Activated CD4-positive, alpha-beta memory T cell treated with anti-CD3 and anti-CD28 coated beads for 36 hours (primary cell): ENCODE measurements around the gene NSFL1C. TPM values are rescaled to one million over a fixed set of nuclear protein-coding genes. Genes with fewer than 3 reads are reported as not detected.

Experiments used
- CTCF ChIA-PET: fragments of 350-600 bp; sonication (Branson Sonifier 250); formaldehyde crosslinking; loops from one replicate; lab custom pipeline; 2021; ENCODE audit warnings: antibody characterized with exemption, inconsistent platforms; lab: Charles Lee
- POLR2A ChIA-PET: fragments of 350-600 bp; sonication (Branson Sonifier 250); formaldehyde crosslinking; loops from one replicate; lab custom pipeline; 2021; ENCODE audit warnings: antibody characterized with exemption; lab: Charles Lee
- DNase-seq: peaks from one replicate; pipeline ENCODE4 v3.0.0-alpha.2; 2020
- H3K27ac Mint-ChIP-seq: one replicate; pipeline ENCODE4 v1.8.0; 2021; ENCODE audit warnings: mixed read lengths
- H3K27me3 Mint-ChIP-seq: one replicate; pipeline ENCODE4 v1.8.0; 2021; ENCODE audit warnings: mixed read lengths
- H3K36me3 Mint-ChIP-seq: one replicate; pipeline ENCODE4 v1.8.0; 2021; ENCODE audit warnings: mixed read lengths
- H3K4me1 Mint-ChIP-seq: one replicate; pipeline ENCODE4 v1.8.0; 2021; ENCODE audit warnings: low read depth, mixed read lengths
- H3K4me3 Mint-ChIP-seq: one replicate; pipeline ENCODE4 v1.8.0; 2021; ENCODE audit warnings: mild to moderate bottlenecking, mixed read lengths
- H3K9me3 Mint-ChIP-seq: one replicate; pipeline ENCODE4 v1.8.0; 2021; ENCODE audit warnings: mixed read lengths
- intact Hi-C: fragments of 100-400 bp; cut with micrococcal nuclease; formaldehyde crosslinking; loops from one replicate; pipeline ENCODE4 v1.15.1; 2023
- total RNA-seq, 2 experiments: library from RNA; stranded (reverse); gene quantifications; one replicate each; pipeline ENCODE4 v1.2.3, GENCODE V29; 2021

The NSFL1C gene
- total RNA-seq, 2 experiments from 2014 or later = 81.8 to 83.1 TPM

DNA sequence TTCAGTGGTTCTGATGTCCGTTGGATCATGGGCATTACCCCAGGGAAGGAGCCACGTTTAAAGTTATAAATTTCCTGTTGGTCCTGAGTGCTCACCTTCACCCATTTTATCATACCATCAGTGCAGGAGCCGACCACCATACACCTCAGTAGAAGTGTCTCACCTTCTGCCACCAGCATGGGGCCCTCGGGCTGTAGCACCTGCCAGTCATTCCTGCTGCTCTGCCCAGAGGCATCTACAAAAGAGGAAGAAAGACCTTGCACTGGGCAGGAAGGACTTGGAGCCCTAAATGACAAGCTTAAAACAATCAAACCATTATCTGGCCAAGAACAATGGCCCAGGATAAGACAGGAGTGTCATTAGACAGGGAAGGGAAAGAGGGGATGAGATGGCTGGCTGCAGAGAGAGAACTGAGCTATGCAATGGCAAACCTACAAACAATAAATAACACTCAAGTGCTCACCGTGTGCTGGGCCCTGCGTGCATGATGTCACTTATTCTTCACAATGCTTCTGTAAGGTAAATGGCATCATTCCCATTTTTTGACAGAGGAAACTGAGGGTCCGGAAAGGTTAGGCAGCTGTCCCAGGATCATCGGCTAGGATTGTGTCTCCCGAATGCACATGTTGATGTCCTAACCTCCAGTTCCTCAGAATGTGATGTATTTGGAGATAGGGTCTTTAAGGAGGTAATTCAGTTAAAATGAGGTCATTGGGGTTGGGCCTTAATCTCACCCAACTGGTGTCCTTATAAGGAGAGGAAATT lies 13.4 kb upstream of the NSFL1C start:
- intact Hi-C loops = no loop called here
- Mint-ChIP-seq H3K36me3 (no peaks in the 10 kb centered on the region), H3K27me3 (peaks cover 24% of the 10 kb centered on the region)

DNA sequence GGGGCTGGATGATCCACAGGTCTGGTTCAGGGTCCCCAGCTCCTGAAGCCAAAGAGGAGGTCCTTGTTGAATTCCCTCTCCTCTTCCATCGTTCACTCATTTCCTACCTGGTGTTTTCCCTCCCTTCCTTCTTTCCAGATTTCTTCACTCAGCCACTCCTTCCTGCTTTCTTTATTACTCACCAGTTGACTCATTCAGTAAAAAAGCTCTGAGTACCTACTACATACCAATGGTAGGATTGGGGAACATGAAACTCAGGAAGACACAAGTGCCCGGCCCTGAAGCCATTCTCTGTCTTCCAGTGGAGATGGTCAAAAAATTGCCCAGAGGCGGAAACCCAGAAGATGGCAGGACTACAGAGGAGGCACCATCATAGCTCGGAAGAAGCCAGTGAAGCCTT lies 11.9 kb upstream of the NSFL1C start:
- intact Hi-C loops = no loop called here
- Mint-ChIP-seq H3K4me1 (no peaks in the 10 kb centered on the region), H3K27ac (no peak overlapping the region), H3K9me3 (no peaks in the 10 kb centered on the region), H3K4me3 (no peak overlapping the region), H3K36me3 (no peaks in the 10 kb centered on the region), H3K27me3 (peaks cover 13% of the 10 kb centered on the region)
- POLR2A ChIA-PET = no interaction called here
- CTCF ChIA-PET = interaction anchor here (1.9 kb wide), 1 partner anchor 12 kb away, joined by 4 read pairs; the partner anchor contains the start of gene NSFL1C
- no peak for DNase-seq

More for the DNA sequence above, 13.4 kb upstream of the NSFL1C start:
- no peak for DNase-seq
- CTCF ChIA-PET = interaction anchor here (4.0 kb wide), 1 partner anchor 23 kb away, joined by 13 read pairs; no protein-coding TSS in a partner anchor
- H3K4me3 Mint-ChIP-seq = no peak overlapping the region
- H3K27ac Mint-ChIP-seq = no peak overlapping the region
- no peaks in the 10 kb centered on the region for H3K9me3 Mint-ChIP-seq
- no peaks in the 10 kb centered on the region for H3K4me1 Mint-ChIP-seq
- POLR2A ChIA-PET = interaction anchor here (1.3 kb wide), 1 partner anchor 13 kb away, joined by 4 read pairs; the partner anchor contains the start of gene NSFL1C

DNA sequence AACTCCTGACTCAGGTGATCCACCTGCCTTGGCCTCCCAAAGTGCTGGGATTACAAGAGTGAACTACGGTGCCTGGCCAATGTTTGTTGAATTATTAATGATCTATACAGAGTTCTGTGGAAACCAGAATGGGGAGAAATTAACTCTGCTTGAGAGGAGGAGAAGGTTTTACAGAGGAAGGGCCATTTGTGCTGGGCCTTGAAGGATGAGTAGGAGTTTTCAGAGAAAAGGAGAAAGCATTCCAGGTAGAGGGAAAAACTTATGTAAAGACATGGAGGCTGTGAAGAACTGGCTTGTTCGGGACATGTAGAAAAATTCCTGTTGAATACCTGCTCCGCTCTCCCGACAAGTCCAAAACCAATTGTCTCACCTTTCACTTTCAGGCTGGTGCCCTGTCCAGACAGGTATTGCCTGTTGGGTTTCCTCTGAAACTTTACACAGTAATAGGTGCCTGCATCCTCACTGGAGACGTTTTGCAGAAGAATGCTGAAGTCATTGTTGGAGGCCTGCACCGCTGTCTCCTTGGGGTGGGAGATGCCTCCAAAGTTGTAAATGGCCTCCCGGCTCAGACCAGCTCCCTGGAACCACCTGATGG lies 11.3 kb upstream of the NSFL1C start:
- no peak for DNase-seq
- H3K27ac Mint-ChIP-seq = no peak overlapping the region

DNA sequence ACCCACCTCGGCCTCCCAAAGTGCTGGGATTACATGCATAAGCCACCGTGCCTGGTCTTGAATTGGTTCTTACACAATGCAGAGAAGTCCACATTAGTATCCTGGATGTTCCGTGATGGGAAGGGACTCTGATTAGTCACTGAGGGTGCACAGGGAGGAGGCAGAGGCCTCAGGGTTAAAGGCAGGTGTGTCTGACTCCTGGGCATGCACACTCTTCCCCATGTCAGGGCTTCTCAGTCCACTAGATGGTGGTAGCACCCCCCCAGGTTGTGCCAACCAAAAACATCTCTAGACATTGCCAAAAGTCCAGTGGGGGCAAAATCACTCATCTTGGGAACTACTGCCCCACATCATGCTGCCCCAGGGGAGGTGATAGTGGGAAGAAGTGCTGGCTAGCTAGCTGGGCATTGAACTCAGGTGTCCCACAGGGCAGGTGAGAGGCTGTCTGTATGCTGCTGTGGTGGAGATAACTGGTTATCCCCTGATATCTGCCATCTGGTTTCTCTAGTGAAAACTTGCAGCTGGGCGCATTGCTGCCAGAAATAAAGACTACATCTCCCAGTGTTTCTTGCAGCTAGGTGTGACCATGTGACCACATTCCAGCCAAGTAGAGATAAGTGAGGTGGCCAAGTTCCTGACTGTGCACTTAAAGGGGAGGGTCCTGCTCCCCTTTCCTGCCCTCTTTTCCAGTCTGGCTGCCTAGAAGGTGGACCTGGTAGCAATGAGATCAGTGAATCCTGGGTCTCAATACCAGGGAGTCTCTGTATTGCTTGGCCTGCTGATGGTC lies 8.4 kb upstream of the NSFL1C start:
- CTCF ChIA-PET = interaction anchor here (1.3 to 2.0 kb wide), 2 partner anchors 29 to 260 kb away, joined by 4 read pairs; no protein-coding TSS in a partner anchor
- DNase-seq = no peak
- Mint-ChIP-seq H3K4me1 (no peaks in the 10 kb centered on the region), H3K9me3 (no peaks in the 10 kb centered on the region), H3K27me3 (peaks cover 8% of the 10 kb centered on the region), H3K4me3 (no peak overlapping the region), H3K36me3 (no peaks in the 10 kb centered on the region), H3K27ac (no peak overlapping the region)
- intact Hi-C loops = no loop called here
- POLR2A ChIA-PET = no interaction called here

More for the DNA sequence above, 11.3 kb upstream of the NSFL1C start:
- ChIA-PET POLR2A (no interaction called here), CTCF (interaction anchor here (1.9 kb wide), 1 partner anchor 11 kb away, joined by 4 read pairs; the partner anchor contains the start of gene NSFL1C)
- intact Hi-C loops = no loop called here
- Mint-ChIP-seq H3K36me3 (no peaks in the 10 kb centered on the region), H3K4me3 (no peak overlapping the region), H3K9me3 (no peaks in the 10 kb centered on the region), H3K27me3 (peaks cover 13% of the 10 kb centered on the region), H3K4me1 (no peaks in the 10 kb centered on the region)

DNA sequence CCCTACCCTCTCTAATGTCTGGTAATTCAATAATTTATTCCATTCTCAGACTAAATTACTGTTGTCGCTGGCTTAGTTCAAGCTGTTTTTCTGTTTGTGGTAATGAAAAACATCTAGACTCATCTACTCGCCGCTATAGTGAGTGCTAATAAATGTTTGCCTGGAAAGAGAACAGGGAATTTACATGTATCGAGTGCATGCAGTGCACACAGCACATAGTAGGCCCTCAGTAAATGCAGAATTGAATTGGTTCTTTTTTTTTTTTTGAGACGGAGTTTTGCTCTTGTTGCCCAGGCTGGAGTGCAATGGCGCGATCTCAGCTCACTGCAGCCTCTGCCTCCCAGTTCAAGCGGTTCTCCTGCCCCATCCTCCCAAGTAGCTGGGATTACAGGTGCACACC lies 7.7 kb upstream of the NSFL1C start:
- H3K4me1 Mint-ChIP-seq = no peaks in the 10 kb centered on the region
- H3K9me3 Mint-ChIP-seq = no peaks in the 10 kb centered on the region
- H3K36me3 Mint-ChIP-seq = no peaks in the 10 kb centered on the region
- peaks cover 5% of the 10 kb centered on the region for H3K27me3 Mint-ChIP-seq
- POLR2A ChIA-PET = no interaction called here
- H3K4me3 Mint-ChIP-seq = no peak overlapping the region
- no peak overlapping the region for H3K27ac Mint-ChIP-seq
- intact Hi-C loops = no loop called here
- CTCF ChIA-PET = interaction anchor here (1.4 to 2.0 kb wide), 2 partner anchors 30 to 303 kb away, joined by 4 to 6 read pairs; no protein-coding TSS in a partner anchor
- no peak for DNase-seq

DNA sequence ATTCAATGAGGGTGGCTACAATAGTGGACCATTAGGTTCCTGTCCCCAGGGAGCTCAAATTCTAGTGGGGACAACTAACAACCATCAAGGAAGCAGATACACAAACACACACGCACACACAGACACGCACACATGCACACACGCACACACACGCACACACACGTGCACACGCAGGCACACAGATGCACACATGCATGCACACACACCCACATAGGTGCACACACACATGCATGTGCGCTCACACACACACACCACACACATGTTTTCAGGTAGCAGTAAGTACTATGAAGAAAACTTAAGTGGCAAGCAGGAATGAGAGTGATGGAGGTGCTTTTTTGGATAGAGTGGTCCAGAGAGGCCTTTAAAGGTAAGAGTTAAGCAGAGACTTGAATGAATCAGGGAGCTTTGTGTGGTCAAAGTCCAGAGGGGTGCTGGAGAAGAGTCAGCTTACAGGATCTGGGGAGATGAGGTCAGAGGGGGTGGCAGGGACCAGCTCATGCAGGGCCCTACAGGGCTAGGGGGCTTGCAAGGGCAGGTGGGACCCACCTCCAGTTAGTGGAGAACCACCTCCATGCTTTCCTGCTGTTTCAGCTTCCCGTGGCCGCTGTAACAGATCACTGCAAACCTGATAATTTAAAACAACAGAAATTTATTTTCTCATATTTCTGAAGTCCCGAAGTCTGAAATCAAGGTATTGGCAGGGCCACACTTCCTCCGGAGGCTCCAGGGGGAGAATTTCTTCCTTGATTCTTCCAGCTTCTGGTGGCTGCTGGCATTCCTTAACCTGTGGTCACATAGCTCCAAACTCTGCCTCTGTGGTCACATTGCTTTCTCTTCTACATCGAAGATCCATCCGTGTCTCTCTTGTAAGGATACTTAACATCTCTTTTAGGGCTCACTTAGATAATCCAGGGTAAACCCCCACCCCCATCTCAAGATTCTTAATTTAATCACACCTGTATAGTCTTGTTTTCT lies 6.9 kb upstream of the NSFL1C start:
- H3K36me3 Mint-ChIP-seq = no peaks in the 10 kb centered on the region
- CTCF ChIA-PET = interaction anchor here (1.4 to 2.0 kb wide), 2 partner anchors 31 to 303 kb away, joined by 4 to 6 read pairs; no protein-coding TSS in a partner anchor
- DNase-seq = no peak
- POLR2A ChIA-PET = no interaction called here
- no peaks in the 10 kb centered on the region for H3K4me1 Mint-ChIP-seq
- no peak overlapping the region for H3K4me3 Mint-ChIP-seq
- H3K27ac Mint-ChIP-seq = no peak overlapping the region
- no peaks in the 10 kb centered on the region for H3K9me3 Mint-ChIP-seq
- H3K27me3 Mint-ChIP-seq = peaks cover 5% of the 10 kb centered on the region
- intact Hi-C loops = no loop called here

DNA sequence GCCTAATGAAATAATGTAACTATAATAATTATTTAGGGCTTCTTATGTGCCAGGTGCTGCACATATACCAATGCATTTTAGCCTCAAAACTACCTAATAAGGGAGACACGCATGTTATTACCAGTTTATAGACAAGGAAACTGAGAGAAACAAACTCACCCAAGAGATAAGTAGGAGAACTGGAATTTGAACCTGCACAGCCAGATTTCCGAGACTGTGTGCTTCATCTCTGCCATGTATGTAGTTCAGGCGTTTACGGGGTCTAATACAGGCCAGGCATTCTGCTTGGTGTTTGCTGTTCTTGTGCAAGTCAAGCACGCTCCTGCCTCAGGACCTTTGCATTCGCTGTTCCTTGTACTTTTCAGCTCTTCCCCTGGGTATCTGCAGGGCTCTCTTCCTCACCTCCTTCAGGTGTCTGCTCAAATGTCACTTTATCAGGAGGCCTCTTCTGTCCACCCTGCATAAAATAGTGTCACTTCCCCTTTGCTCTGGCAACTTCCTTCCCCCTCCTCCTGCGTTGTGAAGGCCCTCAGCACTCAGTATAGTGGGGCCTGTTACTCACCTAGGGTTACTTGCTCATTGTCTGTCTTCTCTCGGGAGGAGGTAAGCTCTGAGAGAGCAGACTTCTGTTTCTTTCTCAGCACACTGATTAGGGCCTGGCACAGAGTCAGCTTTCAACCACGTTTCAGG lies 6.1 kb upstream of the NSFL1C start:
- H3K4me1 Mint-ChIP-seq = peaks cover 1% of the 10 kb centered on the region
- no peaks in the 10 kb centered on the region for H3K9me3 Mint-ChIP-seq
- DNase-seq = no peak
- H3K27me3 Mint-ChIP-seq = peaks cover 5% of the 10 kb centered on the region
- no peak overlapping the region for H3K4me3 Mint-ChIP-seq
- intact Hi-C loops = no loop called here
- H3K27ac Mint-ChIP-seq = no peak overlapping the region
- ChIA-PET CTCF (interaction anchor here (1.4 to 2.0 kb wide), 2 partner anchors 31 to 304 kb away, joined by 4 to 6 read pairs; no protein-coding TSS in a partner anchor), POLR2A (no interaction called here)
- no peaks in the 10 kb centered on the region for H3K36me3 Mint-ChIP-seq

DNA sequence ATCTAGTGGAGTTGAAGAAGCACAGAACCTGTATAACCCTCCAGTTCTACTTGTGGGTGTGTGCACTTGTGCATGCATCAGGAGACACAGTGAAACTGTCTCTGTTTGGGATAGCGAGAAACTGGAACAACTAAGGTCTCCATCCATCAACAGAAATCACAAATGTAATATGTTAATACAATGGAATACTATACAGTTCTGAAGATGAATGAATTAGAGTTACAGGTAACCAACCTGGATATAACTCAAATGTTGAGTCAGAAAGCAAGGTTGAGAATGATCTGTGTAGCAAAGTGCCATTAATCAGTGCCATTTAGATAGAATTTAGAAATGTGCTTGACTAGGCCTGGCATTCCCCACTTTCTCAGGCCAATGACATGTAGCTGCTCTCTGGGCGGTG lies 4.6 kb upstream of the NSFL1C start:
- no peak for DNase-seq
- Mint-ChIP-seq H3K27me3 (peaks cover 6% of the 10 kb centered on the region), H3K9me3 (no peaks in the 10 kb centered on the region), H3K4me3 (no peak overlapping the region), H3K4me1 (peaks cover 9% of the 10 kb centered on the region), H3K36me3 (no peaks in the 10 kb centered on the region), H3K27ac (no peak overlapping the region)
- ChIA-PET POLR2A (no interaction called here), CTCF (interaction anchor here (1.1 kb wide), 1 partner anchor 32 kb away, joined by 4 read pairs; no protein-coding TSS in a partner anchor)
- intact Hi-C loops = no loop called here

DNA sequence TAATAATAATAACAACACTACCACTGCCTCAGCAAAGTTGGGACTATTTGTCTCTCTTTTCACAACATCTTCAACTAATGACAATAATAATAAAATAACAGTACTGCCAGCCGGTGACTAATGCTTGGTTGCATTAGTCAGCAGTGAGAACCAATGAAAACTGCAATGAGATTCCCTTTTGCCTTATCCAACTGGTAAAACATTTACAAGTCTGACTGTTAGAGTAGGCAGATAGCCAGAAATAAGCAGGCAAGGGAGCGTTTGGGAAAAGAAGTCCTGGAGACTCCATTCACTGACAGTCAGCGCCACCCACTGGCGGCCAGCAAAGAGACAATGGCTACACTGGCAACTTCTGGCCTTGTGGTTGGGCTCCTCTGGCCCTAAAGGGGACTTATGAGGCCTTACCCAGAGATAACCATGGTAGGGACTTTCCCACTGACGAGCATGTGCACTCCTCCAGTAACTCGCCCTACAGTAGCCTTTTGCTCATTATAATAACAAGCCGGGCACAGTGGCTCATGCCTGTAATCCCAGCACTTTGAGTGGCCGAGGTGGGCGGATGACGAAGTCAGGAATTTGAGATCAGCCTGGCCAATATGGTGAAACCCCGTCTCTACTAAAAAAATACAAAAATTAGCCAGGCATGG lies 3.4 kb upstream of the NSFL1C start:
- CTCF ChIA-PET = interaction anchor here (0.6 to 1.8 kb wide), 2 partner anchors 33 to 318 kb away, joined by 3 to 9 read pairs; no protein-coding TSS in a partner anchor

DNA sequence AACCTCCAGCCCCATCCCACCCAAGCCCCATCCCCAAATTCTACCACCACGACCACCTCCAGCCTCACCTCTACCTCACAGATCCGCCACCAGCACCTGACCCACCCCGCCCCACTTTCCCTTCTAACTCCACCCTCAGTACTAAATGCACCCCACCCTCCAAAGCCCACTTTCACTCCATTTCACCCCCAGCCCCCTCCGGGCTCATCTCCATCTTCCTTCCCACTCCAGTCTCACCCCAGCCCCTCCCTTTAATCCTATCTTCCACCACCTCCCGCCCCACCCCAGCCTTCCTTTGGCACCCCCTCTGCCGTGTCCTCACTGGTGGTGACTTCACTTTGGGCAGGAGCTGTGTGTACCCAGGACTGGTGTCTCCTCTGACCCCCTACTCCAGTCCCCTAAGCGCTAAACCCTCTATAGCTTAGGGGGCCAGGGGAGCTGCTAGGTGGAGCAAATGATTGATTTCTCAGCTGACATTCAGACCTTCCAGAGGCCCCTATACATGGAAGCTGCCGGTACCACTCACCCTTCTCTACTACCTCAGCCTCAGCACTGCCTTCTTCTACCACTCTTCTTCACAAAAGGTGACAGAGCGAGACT lies 2.8 kb upstream of the NSFL1C start:
- peaks cover 25% of the 10 kb centered on the region for H3K4me1 Mint-ChIP-seq
- H3K27me3 Mint-ChIP-seq = peaks cover 6% of the 10 kb centered on the region
- CTCF ChIA-PET = interaction anchor here (0.8 to 1.8 kb wide), 4 partner anchors 21 to 308 kb away, joined by 3 to 9 read pairs (median 4); no protein-coding TSS in a partner anchor
- no peaks in the 10 kb centered on the region for H3K9me3 Mint-ChIP-seq
- intact Hi-C loops = loop anchor here (5.0 kb wide), 2 partner anchors 188 to 308 kb away; partner anchors contain the start of gene SIRPG
- H3K27ac Mint-ChIP-seq = no peak overlapping the region
- no peak for DNase-seq
- peaks cover 2% of the 10 kb centered on the region for H3K36me3 Mint-ChIP-seq
- no peak overlapping the region for H3K4me3 Mint-ChIP-seq
- POLR2A ChIA-PET = interaction anchor here (1.1 kb wide), 1 partner anchor 129 kb away, joined by 4 read pairs; no protein-coding TSS in a partner anchor

More for the DNA sequence above, 3.4 kb upstream of the NSFL1C start:
- Mint-ChIP-seq H3K36me3 (no peaks in the 10 kb centered on the region), H3K9me3 (no peaks in the 10 kb centered on the region), H3K4me3 (no peak overlapping the region), H3K4me1 (peaks cover 19% of the 10 kb centered on the region), H3K27me3 (peaks cover 6% of the 10 kb centered on the region), H3K27ac (no peak overlapping the region)
- DNase-seq = peak; percentile 46
- POLR2A ChIA-PET = no interaction called here
- intact Hi-C loops = loop anchor here (5.0 kb wide), 2 partner anchors 187 to 307 kb away; partner anchors contain the start of gene SIRPG
